G401.6 (cell line): ENCODE data around the gene PHACTR1.

Source experiments
- FAIRE-seq: peaks from 2 replicates; lab custom pipeline; 2012; peaks lifted over from hg19 to GRCh38; lab: Jason Lieb, UNC

The PHACTR1 gene

GRCh38 chr6:12803486-12803885, 86.9 kb downstream of the PHACTR1 start:
- no peak for FAIRE-seq

- no peak for FAIRE-seq
These were observed 88.5 kb downstream of the PHACTR1 start for GRCh38 chr6:12804952-12805645.

GRCh38 chr6:12806136-12806535, 89.6 kb downstream of the PHACTR1 start:
- FAIRE-seq, result no peak

GRCh38 chr6:12806796-12807195, 90.2 kb downstream of the PHACTR1 start:
- no peak for FAIRE-seq

GRCh38 chr6:12811519-12811918, 95.0 kb downstream of the PHACTR1 start:
- FAIRE-seq, result no peak

- FAIRE-seq, result no peak
These were observed 96.8 kb downstream of the PHACTR1 start for GRCh38 chr6:12813321-12813720.

GRCh38 chr6:12814015-12814414, 97.4 kb downstream of the PHACTR1 start:
- no peak for FAIRE-seq

- no peak for FAIRE-seq
These were observed 98.5 kb downstream of the PHACTR1 start for GRCh38 chr6:12815089-12815488.

- no peak for FAIRE-seq
These were observed 99.5 kb downstream of the PHACTR1 start for GRCh38 chr6:12815884-12816600.

- FAIRE-seq, result no peak
These were observed 101.8 kb downstream of the PHACTR1 start for GRCh38 chr6:12818324-12818723.

- no peak for FAIRE-seq
These were observed 107.3 kb downstream of the PHACTR1 start for GRCh38 chr6:12823847-12824246.

- no peak for FAIRE-seq
These were observed 110.0 kb downstream of the PHACTR1 start for GRCh38 chr6:12826584-12826983.

- no peak for FAIRE-seq
These were observed 111.4 kb downstream of the PHACTR1 start for GRCh38 chr6:12827921-12828320.

- no peak for FAIRE-seq
These were observed 115.7 kb downstream of the PHACTR1 start for GRCh38 chr6:12832226-12832735.

GRCh38 chr6:12836009-12836408, 119.4 kb downstream of the PHACTR1 start:
- no peak for FAIRE-seq

GRCh38 chr6:12841619-12842018, 125.1 kb downstream of the PHACTR1 start:
- FAIRE-seq, result no peak

GRCh38 chr6:12842114-12842513, 125.5 kb downstream of the PHACTR1 start:
- no peak for FAIRE-seq

GRCh38 chr6:12842658-12843057, 126.1 kb downstream of the PHACTR1 start:
- FAIRE-seq, result no peak

- FAIRE-seq, result no peak
These were observed 128.0 kb downstream of the PHACTR1 start for GRCh38 chr6:12844284-12845223.

GRCh38 chr6:12845224-12846004, 128.8 kb downstream of the PHACTR1 start:
- FAIRE-seq, result no peak

GRCh38 chr6:12848964-12849808, 132.6 kb downstream of the PHACTR1 start:
- FAIRE-seq, result no peak
